ENCODE data around the gene ANKRD18A. TPM values are rescaled to one million over a fixed set of nuclear protein-coding genes. Genes with fewer than 3 reads are reported as not detected.

ANKRD18A gene
- total and polyA plus RNA-seq, 2 of the 13 experiments (the other 11 are each of a cell fraction or from before 2014, with no cell fraction given): 5.9 to 7.6 TPM

DNA sequence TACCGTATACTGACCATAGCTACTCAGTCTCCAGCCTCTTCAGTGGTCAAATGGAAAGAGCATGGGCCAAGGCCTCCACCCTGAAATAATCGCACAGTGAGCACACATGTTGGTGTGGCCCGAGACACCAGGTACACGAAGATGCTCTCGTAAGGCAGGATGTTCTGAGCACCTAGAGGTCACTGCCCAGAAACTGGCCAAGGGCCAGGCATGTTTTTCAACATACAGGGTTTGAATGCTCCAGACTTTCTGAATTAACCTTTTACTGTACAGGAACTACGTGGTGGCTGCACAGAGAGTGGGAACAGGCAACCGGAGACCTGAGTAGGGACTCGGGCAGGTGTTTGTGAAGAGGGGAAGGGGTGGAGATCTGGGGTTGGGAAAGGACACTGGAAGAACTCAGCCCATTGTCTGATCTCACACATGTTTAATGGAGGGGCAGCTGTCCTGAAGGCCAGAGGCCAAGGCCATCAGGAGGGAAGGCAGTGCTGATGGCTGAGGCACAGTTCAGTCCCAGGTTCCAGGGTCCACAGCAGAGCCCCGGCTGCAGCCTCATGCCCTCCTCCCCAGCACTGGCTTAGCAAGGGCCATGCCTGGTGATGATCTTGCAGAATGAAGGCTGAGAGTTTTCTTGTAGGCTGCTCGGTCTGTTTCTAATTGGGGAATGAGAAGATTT lies 48.5 kb upstream of the ANKRD18A start (continued):
- TF ChIP-seq AKNA (CRISPR knock-in tag; IDR thresholded peaks at IDR 0.05; ENCODE audit: borderline replicate concordance) (no peak), NR2F6 (IDR thresholded peaks at IDR 0.05) (peak; percentile 72), NR2F6 (CRISPR knock-in tag; IDR thresholded peaks at IDR 0.05) (peak; percentile 51; the same call in 1 of the 2 replicates), SMAD9 (CRISPR knock-in tag; IDR thresholded peaks at IDR 0.05) (no peak), NR2F1 (CRISPR knock-in tag; IDR thresholded peaks at IDR 0.05) (peak; percentile 41 to 59; a peak in 2 of 4 replicates), ZNF629 (CRISPR knock-in tag; conservative IDR thresholded peaks at IDR 0.05) (no peak), MTA1 (CRISPR knock-in tag; IDR thresholded peaks at IDR 0.05; ENCODE audit: borderline replicate concordance) (peak; percentile 42; the same call in 1 of the 2 replicates), SALL1 (CRISPR knock-in tag; IDR thresholded peaks at IDR 0.05) (peak; percentile 35; the same call in 1 of the 2 replicates), SOX13 (IDR thresholded peaks at IDR 0.05) (no peak), SOX13 (CRISPR knock-in tag; conservative IDR thresholded peaks at IDR 0.05 in 1 of 2, IDR thresholded peaks at IDR 0.05 in 1 of 2) (peak in 1 of 2 experiments; percentile 26; a peak in 1 of 4 replicates)
